DND-41 (cell line): ENCODE results near the gene RAB6B.

Source experiments
- EZH2 ChIP-seq: IDR thresholded peaks from 3 replicates; pipeline ENCODE4 v1.6.1; 2012; ENCODE audit warnings: borderline replicate concordance, low read depth, mild to moderate bottlenecking, moderate library complexity, low read length, inconsistent platforms; ENCODE audit not compliant: severe bottlenecking
- TF ChIP-seq, protein P1 (sequence below): IDR thresholded peaks from 2 replicates; pipeline ENCODE4 v1.5.1; 2012; ENCODE audit warnings: borderline replicate concordance, low read length, moderate library complexity, mild to moderate bottlenecking; ENCODE audit not compliant: poor library complexity, severe bottlenecking; ENCODE audit errors: extremely low read depth

DNA sequence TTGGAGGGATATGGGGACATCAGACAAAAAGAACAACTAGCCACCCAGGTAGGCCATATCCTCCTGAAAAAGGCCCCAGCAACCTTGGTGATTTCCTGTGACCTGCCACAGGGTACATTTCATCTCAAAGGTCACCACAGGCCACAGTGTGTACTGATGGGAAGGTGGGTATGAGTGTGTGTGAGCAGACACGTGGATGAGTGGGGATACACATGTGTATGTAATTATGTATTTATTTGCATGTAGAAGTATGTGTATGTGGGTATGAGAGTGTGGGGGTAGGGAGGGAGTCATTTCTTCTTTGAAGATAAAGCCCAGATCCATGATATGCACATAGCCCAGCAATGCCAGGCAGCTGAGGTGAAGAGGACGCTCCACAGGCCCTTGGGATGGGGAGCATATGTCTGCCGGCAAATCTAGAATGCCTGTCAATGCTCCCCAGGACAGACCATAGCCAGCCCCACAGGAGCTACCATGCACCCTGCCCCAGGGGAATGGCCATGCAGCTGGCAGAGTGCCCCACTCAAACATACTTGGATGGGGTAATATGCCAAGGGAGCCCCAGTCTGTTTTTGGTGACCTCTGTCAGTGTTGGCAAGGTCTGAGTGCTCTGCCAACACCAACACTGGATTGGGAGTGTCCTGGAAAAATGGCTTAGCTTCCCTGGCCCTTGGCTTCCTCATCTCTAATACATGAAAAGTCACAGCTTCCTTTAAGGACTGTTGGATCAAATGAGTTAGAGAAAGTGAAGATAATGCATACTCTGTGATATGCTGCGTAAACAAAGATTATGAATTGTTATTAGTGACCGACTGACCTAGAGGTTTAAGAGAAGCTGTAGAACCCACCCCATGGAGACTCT lies 42.4 kb downstream of the RAB6B start:
- TF ChIP-seq, protein P1, sequence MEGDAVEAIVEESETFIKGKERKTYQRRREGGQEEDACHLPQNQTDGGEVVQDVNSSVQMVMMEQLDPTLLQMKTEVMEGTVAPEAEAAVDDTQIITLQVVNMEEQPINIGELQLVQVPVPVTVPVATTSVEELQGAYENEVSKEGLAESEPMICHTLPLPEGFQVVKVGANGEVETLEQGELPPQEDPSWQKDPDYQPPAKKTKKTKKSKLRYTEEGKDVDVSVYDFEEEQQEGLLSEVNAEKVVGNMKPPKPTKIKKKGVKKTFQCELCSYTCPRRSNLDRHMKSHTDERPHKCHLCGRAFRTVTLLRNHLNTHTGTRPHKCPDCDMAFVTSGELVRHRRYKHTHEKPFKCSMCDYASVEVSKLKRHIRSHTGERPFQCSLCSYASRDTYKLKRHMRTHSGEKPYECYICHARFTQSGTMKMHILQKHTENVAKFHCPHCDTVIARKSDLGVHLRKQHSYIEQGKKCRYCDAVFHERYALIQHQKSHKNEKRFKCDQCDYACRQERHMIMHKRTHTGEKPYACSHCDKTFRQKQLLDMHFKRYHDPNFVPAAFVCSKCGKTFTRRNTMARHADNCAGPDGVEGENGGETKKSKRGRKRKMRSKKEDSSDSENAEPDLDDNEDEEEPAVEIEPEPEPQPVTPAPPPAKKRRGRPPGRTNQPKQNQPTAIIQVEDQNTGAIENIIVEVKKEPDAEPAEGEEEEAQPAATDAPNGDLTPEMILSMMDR, result no peak
- no peak for TF ChIP-seq EZH2
